Measurements from ENCODE around the gene SPTLC3.

SPTLC3 gene

GRCh38 chr20:12984863-12985262 lies 23.9 kb upstream of the SPTLC3 start:
- no peak for DNase-seq

GRCh38 chr20:12987261-12987660 lies 21.5 kb upstream of the SPTLC3 start:
- DNase-seq, result no peak

- DNase-seq, result no peak
Measured at GRCh38 chr20:12989586-12990115, 19.1 kb upstream of the SPTLC3 start.

- DNase-seq, result no peak
Measured at GRCh38 chr20:12997128-12997655, 11.6 kb upstream of the SPTLC3 start.

GRCh38 chr20:12998046-12998445 lies 10.7 kb upstream of the SPTLC3 start:
- DNase-seq, result no peak

GRCh38 chr20:12999201-12999600 lies 9.6 kb upstream of the SPTLC3 start:
- DNase-seq, result no peak

- no peak for DNase-seq
Measured at GRCh38 chr20:13002251-13002650, 6.5 kb upstream of the SPTLC3 start.

GRCh38 chr20:13006825-13007224 lies 1.9 kb upstream of the SPTLC3 start:
- DNase-seq, result peak; percentile 91

- DNase-seq, result no peak
Measured at GRCh38 chr20:13007596-13007995, 1.2 kb upstream of the SPTLC3 start.

- peak; percentile 89 for DNase-seq
Measured at GRCh38 chr20:13009682-13010406, 1.1 kb downstream of the SPTLC3 start.

- no peak for DNase-seq
Measured at GRCh38 chr20:13012886-13013285, 4.1 kb downstream of the SPTLC3 start.

GRCh38 chr20:13013411-13013810 lies 4.6 kb downstream of the SPTLC3 start:
- no peak for DNase-seq

GRCh38 chr20:13017235-13017634 lies 8.5 kb downstream of the SPTLC3 start:
- no peak for DNase-seq

GRCh38 chr20:13017883-13018535 lies 9.2 kb downstream of the SPTLC3 start:
- DNase-seq, result no peak

GRCh38 chr20:13021205-13021970 lies 12.6 kb downstream of the SPTLC3 start:
- DNase-seq, result no peak

GRCh38 chr20:13022401-13023155 lies 13.8 kb downstream of the SPTLC3 start:
- peak; percentile 77 for DNase-seq

GRCh38 chr20:13024596-13024995 lies 15.8 kb downstream of the SPTLC3 start:
- DNase-seq, result peak; percentile 39

GRCh38 chr20:13025181-13025580 lies 16.4 kb downstream of the SPTLC3 start:
- no peak for DNase-seq

GRCh38 chr20:13028001-13028400 lies 19.2 kb downstream of the SPTLC3 start:
- DNase-seq, result peak; percentile 56

- DNase-seq, result no peak
Measured at GRCh38 chr20:13028673-13029072, 19.9 kb downstream of the SPTLC3 start.

- peak; percentile 97 for DNase-seq
Measured at GRCh38 chr20:13029687-13030375, 21.1 kb downstream of the SPTLC3 start.

GRCh38 chr20:13031751-13032150 lies 23.0 kb downstream of the SPTLC3 start:
- DNase-seq, result no peak
